ENCODE measurements around the gene PPFIA1.

DNA sequence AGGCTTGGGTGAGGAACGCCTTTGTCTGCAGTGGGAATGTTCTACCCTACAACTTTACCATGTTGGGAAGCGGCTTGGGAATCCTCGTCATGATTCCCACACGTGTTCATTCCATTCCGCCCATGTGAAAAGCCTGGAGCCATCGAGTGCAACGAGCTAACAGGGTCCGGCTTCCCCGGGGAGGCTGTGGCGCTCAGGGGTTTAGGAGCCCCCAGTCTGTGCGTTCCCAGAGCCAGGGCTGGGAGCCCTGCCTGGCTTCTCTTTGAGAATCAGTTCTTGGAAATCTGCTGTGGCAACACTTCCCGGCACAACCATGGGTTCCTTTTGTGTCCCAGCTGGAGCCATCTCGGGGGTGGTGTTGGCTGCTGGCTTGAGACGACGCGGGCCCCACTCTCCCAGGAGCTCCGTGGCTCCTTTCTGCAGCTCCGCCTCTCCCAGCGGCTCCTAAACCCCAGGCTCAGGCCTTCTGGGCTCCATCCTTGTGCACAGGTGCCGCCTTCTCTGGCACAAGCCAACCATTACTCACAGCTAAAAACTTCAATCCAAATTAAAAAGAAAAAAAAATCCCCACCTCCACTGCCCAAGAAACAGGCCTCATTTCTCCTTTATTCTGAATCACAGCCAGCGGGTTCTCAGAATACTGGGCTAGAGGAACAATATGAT lies 18.7 kb upstream of the PPFIA1 start:
- TF ChIP-seq EP300 (IDR thresholded peaks at IDR 0.05; ENCODE audit: borderline replicate concordance in 1 of 2, low read depth in 2 of 2, low read length in 2 of 2): no peak
- no peak for TF ChIP-seq SIN3A (conservative IDR thresholded peaks at IDR 0.05 in 1 of 2, IDR thresholded peaks at IDR 0.05 in 1 of 2; ENCODE audit: low read depth in 1 of 2, low read length in 2 of 2)
- TF ChIP-seq, protein P1, sequence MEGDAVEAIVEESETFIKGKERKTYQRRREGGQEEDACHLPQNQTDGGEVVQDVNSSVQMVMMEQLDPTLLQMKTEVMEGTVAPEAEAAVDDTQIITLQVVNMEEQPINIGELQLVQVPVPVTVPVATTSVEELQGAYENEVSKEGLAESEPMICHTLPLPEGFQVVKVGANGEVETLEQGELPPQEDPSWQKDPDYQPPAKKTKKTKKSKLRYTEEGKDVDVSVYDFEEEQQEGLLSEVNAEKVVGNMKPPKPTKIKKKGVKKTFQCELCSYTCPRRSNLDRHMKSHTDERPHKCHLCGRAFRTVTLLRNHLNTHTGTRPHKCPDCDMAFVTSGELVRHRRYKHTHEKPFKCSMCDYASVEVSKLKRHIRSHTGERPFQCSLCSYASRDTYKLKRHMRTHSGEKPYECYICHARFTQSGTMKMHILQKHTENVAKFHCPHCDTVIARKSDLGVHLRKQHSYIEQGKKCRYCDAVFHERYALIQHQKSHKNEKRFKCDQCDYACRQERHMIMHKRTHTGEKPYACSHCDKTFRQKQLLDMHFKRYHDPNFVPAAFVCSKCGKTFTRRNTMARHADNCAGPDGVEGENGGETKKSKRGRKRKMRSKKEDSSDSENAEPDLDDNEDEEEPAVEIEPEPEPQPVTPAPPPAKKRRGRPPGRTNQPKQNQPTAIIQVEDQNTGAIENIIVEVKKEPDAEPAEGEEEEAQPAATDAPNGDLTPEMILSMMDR (IDR thresholded peaks at IDR 0.05; ENCODE audit: control extremely low read depth in 1 of 3, insufficient read depth in 1 of 3, low read depth in 1 of 3, low read length in 3 of 3): no peak
- no peak for TF ChIP-seq RFX5 (IDR thresholded peaks at IDR 0.05; ENCODE audit: borderline replicate concordance, low read depth, low read length)
- TF ChIP-seq, protein P2, sequence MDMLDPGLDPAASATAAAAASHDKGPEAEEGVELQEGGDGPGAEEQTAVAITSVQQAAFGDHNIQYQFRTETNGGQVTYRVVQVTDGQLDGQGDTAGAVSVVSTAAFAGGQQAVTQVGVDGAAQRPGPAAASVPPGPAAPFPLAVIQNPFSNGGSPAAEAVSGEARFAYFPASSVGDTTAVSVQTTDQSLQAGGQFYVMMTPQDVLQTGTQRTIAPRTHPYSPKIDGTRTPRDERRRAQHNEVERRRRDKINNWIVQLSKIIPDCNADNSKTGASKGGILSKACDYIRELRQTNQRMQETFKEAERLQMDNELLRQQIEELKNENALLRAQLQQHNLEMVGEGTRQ (IDR thresholded peaks at IDR 0.05; ENCODE audit: low read length): no peak
- TF ChIP-seq POLR2AphosphoS5 (IDR thresholded peaks at IDR 0.05; ENCODE audit: low read depth, low read length): no peak
- no peak for TF ChIP-seq HDAC2 (IDR thresholded peaks at IDR 0.05; ENCODE audit: borderline replicate concordance in 1 of 2, low read depth in 2 of 2, low read length in 2 of 2)
- TF ChIP-seq ASH2L (IDR thresholded peaks at IDR 0.05; ENCODE audit: low read length): no peak
- TF ChIP-seq EZH2 (IDR thresholded peaks at IDR 0.05; ENCODE audit: low read depth, low read length, severe bottlenecking): no peak
- no peak for TF ChIP-seq SUZ12 (IDR thresholded peaks at IDR 0.05; ENCODE audit: low read length)

All from H1 (cell line).